HG02885 (cell line): ENCODE data around the gene FLNA.
"Not testable (repeated sequence)": the region's sequence is repeated elsewhere in the genome, so short reads cannot be mapped to it uniquely, and the experiment has no call there.

Experiments
- ATAC-seq: cut with Tn5 transposase; IDR thresholded peaks from one replicate; pipeline ENCODE4 v1.9.1; 2021; ENCODE audit warnings: mild to moderate bottlenecking; ENCODE audit not compliant: unreplicated experiment, poor library complexity

Gene FLNA

GRCh38 chrX:154349359-154349935, 25.0 kb downstream of the FLNA start:
- no peak for ATAC-seq

DNA sequence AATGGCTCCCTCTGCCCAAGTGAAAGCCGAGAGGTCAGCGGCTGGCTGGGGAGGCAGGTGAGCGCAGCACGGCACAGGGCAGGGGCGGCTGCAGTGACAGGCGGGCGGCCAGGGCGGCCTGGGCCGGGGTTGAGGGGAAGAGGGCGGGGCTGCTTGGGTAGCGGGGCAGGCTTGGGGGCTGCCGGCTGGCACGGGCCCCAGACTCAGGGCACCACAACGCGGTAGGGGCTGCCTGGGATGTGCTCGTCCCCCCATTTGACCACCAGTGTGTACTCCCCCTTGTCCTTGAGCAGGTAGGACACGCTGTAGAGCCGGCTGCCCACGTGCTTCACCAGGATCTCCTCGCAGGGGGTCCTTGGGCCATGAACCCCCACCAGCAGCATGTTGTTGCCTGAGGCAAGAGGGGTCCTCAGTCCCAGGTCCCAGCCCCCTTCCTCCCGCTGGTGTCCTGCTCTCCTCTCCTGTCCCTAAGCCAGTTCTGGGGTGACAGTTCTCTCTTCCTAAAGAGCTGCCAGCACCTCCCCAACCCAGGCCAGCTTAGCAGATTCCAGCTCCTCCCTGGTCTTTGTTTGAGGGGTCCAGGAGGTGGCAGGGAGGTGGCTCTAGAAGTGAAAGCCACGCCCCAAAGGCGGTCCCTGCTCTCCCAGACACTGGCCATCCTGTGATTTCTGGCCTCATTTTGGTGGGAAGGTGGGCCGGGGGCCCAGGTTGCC, 25.6 kb downstream of the FLNA start:
- no peak for ATAC-seq

- no peak for ATAC-seq
Observed at GRCh38 chrX:154348114-154348531, 26.3 kb downstream of the FLNA start.

- ATAC-seq: not testable (repeated sequence)
Observed at GRCh38 chrX:154343620-154344019, 30.8 kb downstream of the FLNA start.

GRCh38 chrX:154343063-154343462, 31.4 kb downstream of the FLNA start:
- not testable (repeated sequence) for ATAC-seq

DNA sequence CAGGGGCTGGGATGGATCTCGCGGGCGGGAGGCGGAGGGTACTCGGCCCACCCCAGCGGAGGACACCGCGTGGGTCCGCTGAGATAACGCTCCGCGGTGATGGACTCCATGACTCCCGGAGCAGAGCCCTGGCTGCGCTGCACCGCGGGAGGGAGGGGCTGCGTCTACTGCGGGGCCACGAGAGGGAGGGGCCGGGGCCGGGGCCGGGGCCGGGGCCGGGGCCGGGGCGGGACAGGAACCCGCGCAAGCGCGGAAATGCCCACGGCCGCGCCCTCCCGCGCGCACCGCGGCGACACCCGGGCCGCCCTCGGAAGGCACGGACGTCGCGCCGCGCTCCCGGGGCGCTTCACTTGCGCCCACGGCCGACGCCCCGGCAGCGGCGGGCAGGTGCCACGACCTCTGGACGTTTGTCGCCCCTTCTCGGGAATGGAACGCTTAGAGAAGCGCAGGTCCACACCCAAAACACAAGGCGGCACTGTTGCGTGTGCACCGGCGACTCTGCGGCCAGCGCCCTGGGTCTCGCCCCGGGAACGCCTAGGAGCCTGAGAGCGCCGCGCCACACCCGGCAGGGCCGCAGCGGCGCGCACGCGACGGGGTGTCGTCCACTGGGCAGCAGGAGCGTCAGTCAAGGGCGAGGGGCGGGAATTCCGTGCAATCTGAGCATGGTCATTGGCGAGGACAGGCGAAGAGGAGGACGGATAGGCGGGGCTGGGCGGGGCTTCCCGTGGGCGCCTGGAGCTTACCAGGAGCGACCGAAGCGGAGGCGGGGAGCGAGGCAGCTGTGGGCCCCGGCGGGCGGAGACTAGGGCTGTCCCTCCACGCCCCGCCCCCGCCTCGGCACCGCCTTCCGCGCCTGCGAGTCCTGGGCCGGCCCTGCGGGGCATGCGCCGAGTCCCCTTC, 32.8 kb downstream of the FLNA start:
- peak; percentile 74 for ATAC-seq

- no peak for ATAC-seq
Observed at GRCh38 chrX:154334496-154334895, 39.9 kb downstream of the FLNA start.

GRCh38 chrX:154333837-154334271, 40.6 kb downstream of the FLNA start:
- peak; percentile 56 for ATAC-seq

- no peak for ATAC-seq
Observed at GRCh38 chrX:154333116-154333515, 41.3 kb downstream of the FLNA start.

GRCh38 chrX:154332561-154332960, 41.9 kb downstream of the FLNA start:
- no peak for ATAC-seq

DNA sequence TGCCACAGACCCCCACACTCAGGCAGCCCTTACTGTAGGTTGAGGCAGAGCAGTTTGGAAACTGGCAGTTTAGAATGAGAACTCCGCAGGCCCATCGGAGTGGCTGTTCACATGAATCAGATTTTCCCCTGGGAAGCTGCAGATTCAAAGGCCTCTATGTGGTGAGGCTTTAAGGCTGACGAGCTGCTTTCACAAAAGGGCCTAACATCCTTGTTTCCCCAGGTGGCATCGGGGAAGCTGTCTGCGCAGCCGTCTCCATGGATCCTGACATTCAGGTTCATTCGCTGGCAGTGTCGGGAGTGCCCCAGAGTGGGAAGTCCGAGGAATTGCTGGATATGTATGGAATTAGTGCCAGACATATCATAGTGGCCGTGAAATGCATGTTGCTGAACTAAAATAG, 45.1 kb downstream of the FLNA start:
- no peak for ATAC-seq

GRCh38 chrX:154328646-154329045, 45.8 kb downstream of the FLNA start:
- ATAC-seq: no peak

GRCh38 chrX:154327038-154327820, 47.2 kb downstream of the FLNA start:
- no peak for ATAC-seq

DNA sequence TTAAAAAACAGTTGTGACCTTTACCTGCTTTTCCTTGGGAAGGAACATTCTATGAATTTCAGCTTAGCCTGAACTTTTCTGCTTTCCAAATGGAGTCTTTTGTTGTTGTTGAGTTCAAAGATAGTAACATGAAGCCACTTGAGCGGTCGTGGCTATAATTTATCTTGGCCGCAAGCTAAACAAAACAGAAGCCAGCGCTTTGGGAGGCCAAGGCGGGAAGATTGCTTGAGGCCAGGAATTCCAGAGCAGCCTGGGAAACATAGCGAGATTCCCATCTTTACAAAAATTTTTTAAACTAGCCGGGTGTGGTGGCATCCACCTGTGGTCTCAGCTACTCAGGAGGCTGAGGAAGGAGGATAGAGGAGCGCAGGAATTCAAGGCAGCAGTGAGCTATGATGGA, 48.9 kb downstream of the FLNA start:
- ATAC-seq: no peak

- no peak for ATAC-seq
Observed at GRCh38 chrX:154323537-154323936, 50.9 kb downstream of the FLNA start.

GRCh38 chrX:154322890-154323289, 51.5 kb downstream of the FLNA start:
- no peak for ATAC-seq

GRCh38 chrX:154321594-154321993, 52.8 kb downstream of the FLNA start:
- ATAC-seq: no peak

DNA sequence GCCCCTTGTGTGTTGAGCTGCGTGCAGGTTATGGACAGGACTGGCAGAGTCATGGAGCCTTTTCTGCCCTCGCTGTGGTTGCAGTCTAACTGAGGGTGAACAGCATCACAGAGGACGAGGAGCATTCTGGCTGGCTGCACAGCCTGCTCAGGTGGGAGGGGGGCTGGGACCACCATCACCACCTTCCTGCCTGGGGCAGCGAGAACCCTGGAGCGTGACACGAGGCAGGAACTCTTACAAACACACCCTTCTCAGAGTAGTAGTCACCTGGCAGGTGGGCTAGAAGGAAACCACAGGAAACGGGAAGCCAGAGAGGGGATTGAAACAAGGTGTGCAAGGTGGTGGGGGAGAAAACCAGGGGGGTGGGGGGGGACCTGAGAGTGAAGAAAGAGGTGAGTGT, 53.3 kb downstream of the FLNA start:
- no peak for ATAC-seq

DNA sequence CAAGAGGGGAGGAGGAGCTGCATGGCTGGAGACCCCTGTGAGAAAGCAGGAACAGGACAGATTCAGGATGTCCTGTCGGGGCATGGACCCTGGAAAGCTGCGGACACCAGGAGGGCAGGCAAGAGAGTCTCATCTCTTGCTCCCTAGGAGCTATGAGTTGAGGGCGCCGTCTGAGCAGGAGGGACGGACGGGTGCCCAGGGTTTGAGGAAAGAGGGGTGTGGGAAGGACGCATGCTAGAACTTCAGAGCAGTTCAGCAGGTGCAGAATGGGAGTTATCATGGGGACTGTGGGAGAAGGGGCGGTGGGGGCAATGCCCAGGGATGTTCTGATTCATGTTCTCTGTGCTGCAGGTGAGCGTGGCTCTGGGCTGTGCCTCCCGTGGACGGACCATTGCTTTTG, 54.0 kb downstream of the FLNA start:
- ATAC-seq: no peak

GRCh38 chrX:154317391-154317995, 56.9 kb downstream of the FLNA start:
- no peak for ATAC-seq
